Right atrium auricular region (tissue), 2 donors: Measurements from ENCODE around the gene PYGO2. TPM values are rescaled to one million over a fixed set of nuclear protein-coding genes. Genes with fewer than 3 reads are reported as not detected.
A peak's percentile ranks its signal among the peaks of the same experiment; 100 is the strongest.

Experiments
- DNase-seq: peaks from one replicate; pipeline ENCODE4 v3.0.0-alpha.2; 2019; ENCODE audit warnings: low spot score
- H3K27ac ChIP-seq, 2 donors: fragments of 200-600 bp; sonication (generic); 1 replicate in 1 of 2; 2 replicates in 1 of 2; pipeline ENCODE4 v1.5.1; 2016 to 2019
- H3K27me3 ChIP-seq, 2 donors: fragments of 200-600 bp; sonication (generic); one replicate each; pipeline versions ENCODE4 v1.5.1 to v1.6.0; 2017 to 2019
- H3K36me3 ChIP-seq: fragments of 200-600 bp; sonication (generic); one replicate; pipeline ENCODE4 v1.5.1; 2016
- H3K4me1 ChIP-seq, 2 donors: fragments of 200-600 bp; sonication (generic); one replicate each; pipeline versions ENCODE4 v1.5.1 to v1.6.0; 2017 to 2019
- H3K4me3 ChIP-seq, 2 donors: fragments of 200-600 bp; sonication (generic); 1 replicate in 1 of 2; 2 replicates in 1 of 2; pipeline ENCODE4 v1.5.1; 2017 to 2019; ENCODE audit warnings: mild to moderate bottlenecking in 1 of 2, moderate library complexity in 1 of 2
- H3K9me3 ChIP-seq, 2 donors: fragments of 200-600 bp; sonication (generic); one replicate each; pipeline ENCODE4 v1.5.1; 2019
- total RNA-seq, 2 donors: library from RNA; depleted of rRNA; stranded (reverse); fragments of >200 nt; gene quantifications; one replicate each; pipeline ENCODE4 v1.1.0, GENCODE V29; 2016
- TF ChIP-seq, protein P1 (sequence below), 2 donors: fragments of 200-600 bp; sonication (generic); IDR thresholded peaks; one replicate each; pipeline ENCODE4 v1.5.1; 2019; ENCODE audit warnings: antibody characterized with exemption in 2 of 2

Gene PYGO2
- total RNA-seq, 2 donors from 2014 or later, result 13.9 to 18.4 TPM

DNA sequence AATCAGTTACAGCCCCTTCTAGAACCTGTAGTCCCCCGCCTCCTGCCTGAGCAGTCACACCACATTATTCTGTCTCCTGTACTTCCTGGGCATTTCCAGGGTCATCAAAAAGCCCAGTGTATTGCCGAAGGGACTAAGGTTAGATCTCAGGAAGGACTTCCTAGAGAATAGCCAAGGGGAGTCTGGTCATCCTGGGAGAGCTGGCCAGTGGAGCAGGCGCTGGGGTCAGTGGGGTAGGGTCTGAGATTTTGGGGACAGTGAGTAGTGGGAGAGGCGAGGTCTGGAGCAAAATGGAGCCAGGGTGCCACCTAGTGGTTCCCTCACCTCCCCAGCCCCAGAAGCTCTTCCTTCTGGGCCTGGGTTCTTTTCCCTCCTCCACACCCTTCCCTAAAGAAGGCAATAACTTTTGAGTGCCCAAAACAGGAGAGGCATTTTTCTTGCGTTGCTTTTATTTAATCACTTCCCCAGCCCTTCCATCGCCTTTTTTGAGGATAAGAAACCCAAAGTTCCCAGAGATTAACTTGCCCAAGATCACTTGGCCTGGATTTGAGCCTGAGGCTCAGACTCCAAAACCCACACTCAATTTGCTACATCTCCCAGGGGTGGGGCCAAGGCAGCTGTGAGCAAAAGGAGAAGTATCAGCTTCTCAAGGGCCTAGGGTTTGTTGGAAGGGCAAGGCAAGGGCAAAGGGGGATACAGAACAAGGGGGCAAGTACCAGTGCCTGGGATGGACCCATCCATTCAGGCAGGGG is 17.8 kb downstream of the PYGO2 start:
- H3K4me3 ChIP-seq, result no peak overlapping the region
- H3K27ac ChIP-seq, result peak overlapping the region; percentile 60 to 66
- H3K27me3 ChIP-seq, result no peaks in the 10 kb centered on the region
- H3K36me3 ChIP-seq, result peaks cover 15% of the 10 kb centered on the region
- no peaks in the 10 kb centered on the region for H3K9me3 ChIP-seq
- TF ChIP-seq, protein P1, sequence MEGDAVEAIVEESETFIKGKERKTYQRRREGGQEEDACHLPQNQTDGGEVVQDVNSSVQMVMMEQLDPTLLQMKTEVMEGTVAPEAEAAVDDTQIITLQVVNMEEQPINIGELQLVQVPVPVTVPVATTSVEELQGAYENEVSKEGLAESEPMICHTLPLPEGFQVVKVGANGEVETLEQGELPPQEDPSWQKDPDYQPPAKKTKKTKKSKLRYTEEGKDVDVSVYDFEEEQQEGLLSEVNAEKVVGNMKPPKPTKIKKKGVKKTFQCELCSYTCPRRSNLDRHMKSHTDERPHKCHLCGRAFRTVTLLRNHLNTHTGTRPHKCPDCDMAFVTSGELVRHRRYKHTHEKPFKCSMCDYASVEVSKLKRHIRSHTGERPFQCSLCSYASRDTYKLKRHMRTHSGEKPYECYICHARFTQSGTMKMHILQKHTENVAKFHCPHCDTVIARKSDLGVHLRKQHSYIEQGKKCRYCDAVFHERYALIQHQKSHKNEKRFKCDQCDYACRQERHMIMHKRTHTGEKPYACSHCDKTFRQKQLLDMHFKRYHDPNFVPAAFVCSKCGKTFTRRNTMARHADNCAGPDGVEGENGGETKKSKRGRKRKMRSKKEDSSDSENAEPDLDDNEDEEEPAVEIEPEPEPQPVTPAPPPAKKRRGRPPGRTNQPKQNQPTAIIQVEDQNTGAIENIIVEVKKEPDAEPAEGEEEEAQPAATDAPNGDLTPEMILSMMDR (IDR thresholded peaks at IDR 0.05), result peak; percentile 50 to 78
- H3K4me1 ChIP-seq, result peaks cover 0 to 49% of the 10 kb centered on the region in 2 donors
- no peak for DNase-seq

DNA sequence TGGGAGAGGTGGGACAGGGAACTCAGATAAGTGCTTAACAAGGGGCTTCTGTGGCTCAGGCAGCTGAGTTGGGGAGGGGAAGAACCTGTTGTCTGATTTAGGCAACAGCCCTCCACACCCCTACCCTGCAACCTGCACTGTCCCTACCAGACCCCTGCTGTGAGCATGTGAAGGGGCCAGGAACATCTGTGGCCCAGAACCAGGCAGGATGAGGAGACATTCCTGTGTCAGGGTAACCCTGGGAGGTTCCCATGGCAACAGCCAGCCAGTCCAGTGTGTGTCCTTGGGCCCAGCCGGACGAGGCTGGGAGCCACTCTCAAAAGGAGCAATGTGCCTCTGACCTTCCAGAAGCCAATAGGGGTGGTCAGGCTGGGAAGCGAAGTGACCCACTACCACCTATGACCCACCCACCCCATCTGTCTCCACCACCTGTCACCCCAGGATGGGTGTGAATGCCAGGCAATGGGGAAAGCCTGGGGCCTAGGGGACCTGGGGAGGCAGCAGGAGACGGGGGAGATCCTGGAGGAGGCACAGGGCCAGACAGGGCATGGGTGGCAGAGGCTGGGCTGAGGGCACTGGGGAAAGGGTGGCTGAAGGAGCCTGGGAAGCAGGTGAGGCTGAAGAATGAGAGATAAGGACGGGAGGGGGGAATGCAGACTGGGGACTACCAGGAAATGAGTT is 20.1 kb downstream of the PYGO2 start:
- H3K4me1 ChIP-seq, result peaks cover 0 to 62% of the 10 kb centered on the region in 2 donors
- H3K36me3 ChIP-seq, result peaks cover 4% of the 10 kb centered on the region
- H3K27me3 ChIP-seq, result no peaks in the 10 kb centered on the region
- H3K27ac ChIP-seq, result peak overlapping the region; percentile 44 to 46
- no peak overlapping the region for H3K4me3 ChIP-seq
- no peaks in the 10 kb centered on the region for H3K9me3 ChIP-seq
- TF ChIP-seq, protein P1 (IDR thresholded peaks at IDR 0.05), result no peak
- no peak for DNase-seq

DNA sequence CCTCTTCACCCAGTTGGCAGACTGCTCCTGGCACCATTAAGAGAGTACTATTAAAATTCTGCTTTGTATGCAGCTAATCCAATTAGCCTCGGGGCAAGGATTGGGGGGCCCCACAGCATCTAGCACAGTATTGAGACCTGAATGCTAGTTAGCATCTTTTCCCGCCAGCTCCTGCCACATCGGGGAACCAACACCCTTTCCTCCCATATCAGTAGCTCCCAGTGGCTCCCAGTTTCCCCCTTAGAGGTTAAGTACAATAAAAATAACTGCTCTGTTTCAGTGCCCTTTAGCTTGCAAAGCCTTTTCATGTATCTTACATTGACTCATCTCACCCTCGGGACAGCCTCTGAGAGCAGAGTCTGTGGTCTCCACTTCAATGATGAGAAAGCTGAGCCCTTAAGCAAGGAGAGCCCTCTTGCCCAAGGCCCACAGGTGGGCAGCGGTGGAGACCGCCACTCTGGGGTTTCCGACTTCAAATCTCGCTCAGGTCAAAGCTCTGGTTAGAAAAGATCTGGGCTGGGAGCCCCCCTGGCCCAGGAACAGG is 20.9 kb downstream of the PYGO2 start:
- no peak overlapping the region for H3K4me3 ChIP-seq
- H3K27ac ChIP-seq, result peak overlapping the region; percentile 3 to 44
- H3K9me3 ChIP-seq, result no peaks in the 10 kb centered on the region
- no peak for DNase-seq
- no peaks in the 10 kb centered on the region for H3K27me3 ChIP-seq
- peaks cover 0 to 68% of the 10 kb centered on the region in 2 donors for H3K4me1 ChIP-seq
- TF ChIP-seq, protein P1 (IDR thresholded peaks at IDR 0.05), result no peak
- H3K36me3 ChIP-seq, result no peaks in the 10 kb centered on the region

DNA sequence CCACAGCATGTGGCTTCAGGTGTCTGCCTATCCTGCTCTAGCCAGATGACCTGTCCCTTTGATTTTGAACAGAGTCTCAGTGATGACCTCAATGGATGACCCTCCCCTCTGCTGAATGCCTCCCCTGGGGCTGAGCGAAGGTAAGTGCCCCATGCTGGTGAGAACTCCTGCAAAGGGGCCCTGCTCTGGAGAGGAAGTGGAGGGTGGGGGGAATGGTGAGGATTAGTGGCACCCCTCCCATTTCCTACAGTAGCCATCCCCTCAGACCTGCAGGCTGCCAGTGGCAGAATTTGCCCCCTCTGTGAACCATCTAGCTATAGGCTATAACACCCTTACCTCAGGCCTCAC is 21.4 kb downstream of the PYGO2 start:
- TF ChIP-seq, protein P1 (IDR thresholded peaks at IDR 0.05), result no peak
- Histone ChIP-seq H3K9me3 (no peaks in the 10 kb centered on the region), H3K36me3 (no peaks in the 10 kb centered on the region), H3K27me3 (no peaks in the 10 kb centered on the region), H3K27ac (peak overlapping the region; percentile 3 to 44), H3K4me3 (no peak overlapping the region), H3K4me1 (peaks cover 0 to 73% of the 10 kb centered on the region in 2 donors)
- no peak for DNase-seq

DNA sequence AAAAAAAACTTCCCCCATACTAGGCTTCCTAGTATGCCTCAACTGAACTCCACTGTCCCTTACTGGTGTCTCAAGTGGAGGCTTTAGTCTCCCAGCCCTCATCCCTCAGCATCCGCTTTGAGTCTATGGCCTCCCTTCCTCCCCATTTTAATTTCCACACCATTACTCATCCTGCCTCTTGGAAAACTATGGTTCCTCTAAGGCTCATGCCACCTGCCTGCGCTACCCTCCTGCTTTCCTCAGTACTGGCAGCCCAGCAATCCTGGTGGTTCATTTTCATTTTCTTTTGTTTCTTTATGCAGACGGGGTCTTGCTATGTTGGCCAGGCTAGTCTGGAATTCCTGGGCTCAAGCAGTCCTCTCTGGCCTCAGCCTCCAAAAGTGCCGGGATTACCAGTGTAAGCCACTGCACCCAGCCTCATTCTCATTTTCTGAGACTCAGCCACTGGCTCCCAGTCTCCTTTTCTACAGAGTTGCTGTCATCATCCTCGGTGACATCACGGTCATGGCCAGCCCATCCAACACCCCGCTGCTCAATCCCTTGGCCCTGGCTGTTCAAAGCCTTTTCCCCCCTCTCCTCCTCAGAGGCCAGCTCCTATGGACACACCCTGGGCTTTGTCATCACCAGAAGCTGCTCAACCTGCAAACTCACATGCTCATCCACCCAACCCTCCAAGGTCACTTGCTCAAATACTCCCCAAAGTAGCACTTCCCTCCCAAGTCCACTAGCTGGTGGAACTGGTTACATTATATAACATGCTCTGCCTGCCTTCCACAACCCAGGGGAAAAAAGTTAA is 22.8 kb downstream of the PYGO2 start:
- Histone ChIP-seq H3K4me1 (peaks cover 0 to 61% of the 10 kb centered on the region in 2 donors), H3K9me3 (no peaks in the 10 kb centered on the region), H3K36me3 (no peaks in the 10 kb centered on the region), H3K27me3 (no peaks in the 10 kb centered on the region), H3K4me3 (no peak overlapping the region), H3K27ac (peak overlapping the region; percentile 97)
- DNase-seq, result no peak
- TF ChIP-seq, protein P1 (IDR thresholded peaks at IDR 0.05), result no peak
